ENCODE results near the gene TDP1.

- TF ChIP-seq EZH2 (IDR thresholded peaks at IDR 0.05; ENCODE audit: insufficient read depth, poor library complexity, severe bottlenecking) (no peak), EZH2phosphoT487 (IDR thresholded peaks at IDR 0.05; ENCODE audit: insufficient read depth, low read depth) (no peak)
These were observed 131.7 kb downstream of the TDP1 start for GRCh38 chr14:90087433-90087832.
